ENCODE measurements around the gene S100A11. TPM values are rescaled to one million over a fixed set of nuclear protein-coding genes. Genes with fewer than 3 reads are reported as not detected.

Gene S100A11
- total and polyA plus RNA-seq, 9 of the 15 experiments (the other 6 are each of a cell fraction or from before 2014, with no cell fraction given), result 131 to 808 (median 235) TPM

- TF ChIP-seq ETV1 (tag; conservative IDR thresholded peaks at IDR 0.05; ENCODE audit: low read depth), result peak; percentile 34; the same call in 1 of the 2 replicates
- TF ChIP-seq TAF7 (tag; IDR thresholded peaks at IDR 0.05), result 0 out of 2 replicates have a peak, but pooled peaks have one; percentile 35
- no peak for TF ChIP-seq STAT5B (CRISPR knock-in tag; IDR thresholded peaks at IDR 0.05)
- peak; percentile 79 for TF ChIP-seq ATF7 (IDR thresholded peaks at IDR 0.05)
- TF ChIP-seq ZFPM2 (CRISPR knock-in tag; IDR thresholded peaks at IDR 0.05), result no peak
- TF ChIP-seq NFXL1 (CRISPR knock-in tag; IDR thresholded peaks at IDR 0.05), result no peak
- TF ChIP-seq ATF4 (CRISPR knock-in tag; IDR thresholded peaks at IDR 0.05), result peak; percentile 95
- peak; percentile 75 for TF ChIP-seq CEBPB (tag; IDR thresholded peaks at IDR 0.05)
Observed at GRCh38 chr1:152029144-152029928, 7.5 kb downstream of the S100A11 start (continued).

- Histone ChIP-seq H3K4me1 (replicated peaks in 1 of 2; ENCODE audit: control insufficient read depth in 2 of 2, insufficient read depth in 2 of 2, low read length in 2 of 2) (peaks cover 0 to 2% of the 10 kb centered on the region in 2 experiments; a peak in 1 of 5 replicates), H3K27ac (ENCODE audit: extremely low read depth, low read depth, low read length) (no peak overlapping the region), H3K36me3 (ENCODE audit: control insufficient read depth, insufficient read depth, low read length) (peaks cover 12% of the 10 kb centered on the region; the same call in 1 of the 3 replicates), H3K9me1 (ENCODE audit: control insufficient read depth, insufficient read depth, low read length) (no peaks in the 10 kb centered on the region), H3K9ac (ENCODE audit: insufficient read depth in 1 of 2, low read depth in 2 of 2, low read length in 2 of 2) (no peak overlapping the region), H3K4me2 (ENCODE audit: insufficient read depth, low read length) (no peak overlapping the region), H3K4me3 (no peak overlapping the region), H2AFZ (ENCODE audit: low read depth, low read length) (no peak overlapping the region), H3K27me3 (ENCODE audit: control insufficient read depth in 2 of 2, insufficient read depth in 2 of 2, low read length in 2 of 2) (peaks cover 17 to 23% of the 10 kb centered on the region in 2 experiments), H4K20me1 (replicated peaks; ENCODE audit: control insufficient read depth, insufficient read depth, low read length) (no peaks in the 10 kb centered on the region), H3K79me2 (ENCODE audit: control insufficient read depth, insufficient read depth, low read length) (no peaks in the 10 kb centered on the region), H3K9me3 (replicated peaks; ENCODE audit: control insufficient read depth, insufficient read depth, low read depth, low read length) (no peaks in the 10 kb centered on the region)
- intact Hi-C loops (cut with micrococcal nuclease), result no loop called here
- FAIRE-seq (no peak), ATAC-seq (no peak), DNase-seq (ENCODE audit: extremely low read depth in 1 of 4, low spot score in 3 of 4) (no peak)
- WGBS (ENCODE audit: insufficient coverage, low coverage, missing lambda C conversion rate), result 22% methylated on average over 3 of the region's 3 CpGs
- in situ Hi-C loops (cut with MboI), result no loop called here
- ChIA-PET POLR2A (interaction anchor here (0.8 to 1.2 kb wide), 2 partner anchors 9 to 146 kb away, joined by 3 to 6 read pairs; no protein-coding TSS in a partner anchor), CTCF (ENCODE audit: low intra/inter-chr PET ratio) (no interaction called here)
- BruUV-seq (replicated peaks), result no TSS peak
- TF ChIP-seq HNRNPUL1 (IDR thresholded peaks at IDR 0.05; ENCODE audit: low read length) (no peak), EZH2 (IDR thresholded peaks at IDR 0.05; ENCODE audit: borderline replicate concordance, low read depth, low read length) (no peak), GTF3C2 (IDR thresholded peaks at IDR 0.05; ENCODE audit: borderline replicate concordance, extremely low read depth, insufficient read length) (no peak), MAX (CRISPR knock-in tag; IDR thresholded peaks at IDR 0.05) (no peak), ZMIZ1 (IDR thresholded peaks at IDR 0.05; ENCODE audit: low read depth in 2 of 2, low read length in 2 of 2) (no peak)
Observed at GRCh38 chr1:152026895-152027294, 9.9 kb downstream of the S100A11 start.
